ENCODE measurements around the gene C19orf44.

Gene C19orf44

GRCh38 chr19:16559780-16560276, 63.6 kb downstream of the C19orf44 start:
- TF ChIP-seq ZNF274 (IDR thresholded peaks at IDR 0.05; ENCODE audit: low read depth, low read length) (no peak), SUZ12 (IDR thresholded peaks at IDR 0.05; ENCODE audit: extremely low read depth, insufficient read depth, insufficient read length) (no peak), YY1 (IDR thresholded peaks at IDR 0.05; ENCODE audit: insufficient read depth, insufficient read length) (no peak)
- Histone ChIP-seq H3K27me3 (ENCODE audit: insufficient read depth, insufficient read length) (no peaks in the 10 kb centered on the region), H3K9ac (ENCODE audit: insufficient read length, low read depth) (no peak overlapping the region), H3K4me3 (ENCODE audit: insufficient read length, low read depth) (no peak overlapping the region), H3K4me1 (ENCODE audit: insufficient read depth, insufficient read length) (no peaks in the 10 kb centered on the region), H3K9me3 (ENCODE audit: insufficient read depth, low read length) (no peaks in the 10 kb centered on the region), H3K36me3 (ENCODE audit: insufficient read depth, insufficient read length, low read length) (peaks cover 77% of the 10 kb centered on the region)
- no peak for DNase-seq (ENCODE audit: low read depth, low spot score)

GRCh38 chr19:16561382-16561781, 65.2 kb downstream of the C19orf44 start:
- no peak overlapping the region for H3K9ac ChIP-seq (ENCODE audit: insufficient read length, low read depth)
- H3K9me3 ChIP-seq (ENCODE audit: insufficient read depth, low read length), result no peaks in the 10 kb centered on the region

GRCh38 chr19:16562608-16563025, 66.4 kb downstream of the C19orf44 start:
- no peak for DNase-seq (ENCODE audit: low read depth, low spot score)
- H3K9ac ChIP-seq (ENCODE audit: insufficient read length, low read depth), result no peak overlapping the region
- H3K4me3 ChIP-seq (ENCODE audit: insufficient read length, low read depth), result no peak overlapping the region
- TF ChIP-seq SUZ12 (IDR thresholded peaks at IDR 0.05; ENCODE audit: extremely low read depth, insufficient read depth, insufficient read length) (no peak), ZNF274 (IDR thresholded peaks at IDR 0.05; ENCODE audit: low read depth, low read length) (no peak), YY1 (IDR thresholded peaks at IDR 0.05; ENCODE audit: insufficient read depth, insufficient read length) (no peak)
- H3K4me1 ChIP-seq (ENCODE audit: insufficient read depth, insufficient read length), result no peaks in the 10 kb centered on the region
- H3K27me3 ChIP-seq (ENCODE audit: insufficient read depth, insufficient read length), result no peaks in the 10 kb centered on the region
- peaks cover 79% of the 10 kb centered on the region for H3K36me3 ChIP-seq (ENCODE audit: insufficient read depth, insufficient read length, low read length)
- H3K9me3 ChIP-seq (ENCODE audit: insufficient read depth, low read length), result no peaks in the 10 kb centered on the region

More at GRCh38 chr19:16561382-16561781, 65.2 kb downstream of the C19orf44 start:
- TF ChIP-seq SUZ12 (IDR thresholded peaks at IDR 0.05; ENCODE audit: extremely low read depth, insufficient read depth, insufficient read length) (no peak), ZNF274 (IDR thresholded peaks at IDR 0.05; ENCODE audit: low read depth, low read length) (no peak), YY1 (IDR thresholded peaks at IDR 0.05; ENCODE audit: insufficient read depth, insufficient read length) (no peak)
- no peak overlapping the region for H3K4me3 ChIP-seq (ENCODE audit: insufficient read length, low read depth)
- DNase-seq (ENCODE audit: low read depth, low spot score), result no peak
- peaks cover 76% of the 10 kb centered on the region for H3K36me3 ChIP-seq (ENCODE audit: insufficient read depth, insufficient read length, low read length)
- no peaks in the 10 kb centered on the region for H3K4me1 ChIP-seq (ENCODE audit: insufficient read depth, insufficient read length)
- H3K27me3 ChIP-seq (ENCODE audit: insufficient read depth, insufficient read length), result no peaks in the 10 kb centered on the region

GRCh38 chr19:16564842-16565241, 68.6 kb downstream of the C19orf44 start:
- Histone ChIP-seq H3K27me3 (ENCODE audit: insufficient read depth, insufficient read length) (no peaks in the 10 kb centered on the region), H3K4me3 (ENCODE audit: insufficient read length, low read depth) (no peak overlapping the region), H3K36me3 (ENCODE audit: insufficient read depth, insufficient read length, low read length) (peaks cover 82% of the 10 kb centered on the region), H3K9me3 (ENCODE audit: insufficient read depth, low read length) (no peaks in the 10 kb centered on the region), H3K4me1 (ENCODE audit: insufficient read depth, insufficient read length) (peaks cover 5% of the 10 kb centered on the region), H3K9ac (ENCODE audit: insufficient read length, low read depth) (no peak overlapping the region)
- DNase-seq (ENCODE audit: low read depth, low spot score), result no peak
- TF ChIP-seq ZNF274 (IDR thresholded peaks at IDR 0.05; ENCODE audit: low read depth, low read length) (no peak), SUZ12 (IDR thresholded peaks at IDR 0.05; ENCODE audit: extremely low read depth, insufficient read depth, insufficient read length) (no peak), YY1 (IDR thresholded peaks at IDR 0.05; ENCODE audit: insufficient read depth, insufficient read length) (no peak)

- Histone ChIP-seq H3K4me1 (ENCODE audit: insufficient read depth, insufficient read length) (peaks cover 10% of the 10 kb centered on the region), H3K36me3 (ENCODE audit: insufficient read depth, insufficient read length, low read length) (peaks cover 85% of the 10 kb centered on the region), H3K9ac (ENCODE audit: insufficient read length, low read depth) (no peak overlapping the region), H3K27me3 (ENCODE audit: insufficient read depth, insufficient read length) (no peaks in the 10 kb centered on the region), H3K9me3 (ENCODE audit: insufficient read depth, low read length) (no peaks in the 10 kb centered on the region), H3K4me3 (ENCODE audit: insufficient read length, low read depth) (no peak overlapping the region)
- no peak for TF ChIP-seq SUZ12 (IDR thresholded peaks at IDR 0.05; ENCODE audit: extremely low read depth, insufficient read depth, insufficient read length)
- TF ChIP-seq ZNF274 (IDR thresholded peaks at IDR 0.05; ENCODE audit: low read depth, low read length), result no peak
- no peak for TF ChIP-seq YY1 (IDR thresholded peaks at IDR 0.05; ENCODE audit: insufficient read depth, insufficient read length)
- no peak for DNase-seq (ENCODE audit: low read depth, low spot score)
Observed at GRCh38 chr19:16566161-16566560, 70.0 kb downstream of the C19orf44 start.

- DNase-seq (ENCODE audit: low read depth, low spot score), result no peak
- H3K27me3 ChIP-seq (ENCODE audit: insufficient read depth, insufficient read length), result no peaks in the 10 kb centered on the region
- H3K4me1 ChIP-seq (ENCODE audit: insufficient read depth, insufficient read length), result peaks cover 14% of the 10 kb centered on the region
- no peak overlapping the region for H3K4me3 ChIP-seq (ENCODE audit: insufficient read length, low read depth)
- TF ChIP-seq SUZ12 (IDR thresholded peaks at IDR 0.05; ENCODE audit: extremely low read depth, insufficient read depth, insufficient read length), result no peak
- peaks cover 82% of the 10 kb centered on the region for H3K36me3 ChIP-seq (ENCODE audit: insufficient read depth, insufficient read length, low read length)
- no peaks in the 10 kb centered on the region for H3K9me3 ChIP-seq (ENCODE audit: insufficient read depth, low read length)
- H3K9ac ChIP-seq (ENCODE audit: insufficient read length, low read depth), result no peak overlapping the region
Observed at GRCh38 chr19:16566702-16567101, 70.5 kb downstream of the C19orf44 start.

GRCh38 chr19:16569609-16570320, 73.6 kb downstream of the C19orf44 start:
- Histone ChIP-seq H3K27me3 (ENCODE audit: insufficient read depth, insufficient read length) (no peaks in the 10 kb centered on the region), H3K36me3 (ENCODE audit: insufficient read depth, insufficient read length, low read length) (peaks cover 67% of the 10 kb centered on the region), H3K9me3 (ENCODE audit: insufficient read depth, low read length) (no peaks in the 10 kb centered on the region), H3K9ac (ENCODE audit: insufficient read length, low read depth) (peak overlapping the region; percentile 3), H3K4me1 (ENCODE audit: insufficient read depth, insufficient read length) (peaks cover 18% of the 10 kb centered on the region), H3K4me3 (ENCODE audit: insufficient read length, low read depth) (no peak overlapping the region)
- no peak for DNase-seq (ENCODE audit: low read depth, low spot score)
- TF ChIP-seq ZNF274 (IDR thresholded peaks at IDR 0.05; ENCODE audit: low read depth, low read length) (no peak), SUZ12 (IDR thresholded peaks at IDR 0.05; ENCODE audit: extremely low read depth, insufficient read depth, insufficient read length) (no peak), YY1 (IDR thresholded peaks at IDR 0.05; ENCODE audit: insufficient read depth, insufficient read length) (no peak)

Measured in NT2/D1 (cell line).